ENCODE measurements around the gene DEPDC7. TPM values are rescaled to one million over a fixed set of nuclear protein-coding genes. Genes with fewer than 3 reads are reported as not detected.

DEPDC7 gene
- total and polyA plus RNA-seq, 9 of the 15 experiments (the other 6 are each of a cell fraction or from before 2014, with no cell fraction given) = 5.4 to 19.9 (median 12.0) TPM

- TF ChIP-seq, protein P1, sequence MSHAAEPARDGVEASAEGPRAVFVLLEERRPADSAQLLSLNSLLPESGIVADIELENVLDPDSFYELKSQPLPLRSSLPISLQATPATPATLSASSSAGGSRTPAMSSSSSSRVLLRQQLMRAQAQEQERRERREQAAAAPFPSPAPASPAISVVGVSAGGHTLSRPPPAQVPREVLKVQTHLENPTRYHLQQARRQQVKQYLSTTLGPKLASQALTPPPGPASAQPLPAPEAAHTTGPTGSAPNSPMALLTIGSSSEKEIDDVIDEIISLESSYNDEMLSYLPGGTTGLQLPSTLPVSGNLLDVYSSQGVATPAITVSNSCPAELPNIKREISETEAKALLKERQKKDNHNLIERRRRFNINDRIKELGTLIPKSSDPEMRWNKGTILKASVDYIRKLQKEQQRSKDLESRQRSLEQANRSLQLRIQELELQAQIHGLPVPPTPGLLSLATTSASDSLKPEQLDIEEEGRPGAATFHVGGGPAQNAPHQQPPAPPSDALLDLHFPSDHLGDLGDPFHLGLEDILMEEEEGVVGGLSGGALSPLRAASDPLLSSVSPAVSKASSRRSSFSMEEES (CRISPR knock-in tag; IDR thresholded peaks at IDR 0.05) = no peak
- TF ChIP-seq ZNF224 (CRISPR knock-in tag; IDR thresholded peaks at IDR 0.05) (no peak), SPI1 (IDR thresholded peaks at IDR 0.05; ENCODE audit: borderline replicate concordance, low read depth, low read length) (no peak)
These were observed 27.8 kb upstream of the DEPDC7 start (continued) for GRCh38 chr11:32987851-32988250.

GRCh38 chr11:32990481-32990880 lies 25.2 kb upstream of the DEPDC7 start:
- POLR2A ChIA-PET = no interaction called here
- intact Hi-C loops (cut with micrococcal nuclease) = no loop called here
- BruUV-seq (replicated peaks) = no TSS peak
- H4K20me1 ChIP-seq (replicated peaks; ENCODE audit: control insufficient read depth, insufficient read depth, low read length) = no peaks in the 10 kb centered on the region
- in situ Hi-C loops (cut with MboI) = no loop called here
- 0 out of 2 replicates have a peak, but pooled peaks cover 2% of the 10 kb centered on the region for H3K9me3 ChIP-seq (replicated peaks; ENCODE audit: control insufficient read depth, insufficient read depth, low read depth, low read length)
- peaks cover 0 to 5% of the 10 kb centered on the region in 2 experiments; a peak in 3 of 5 replicates for H3K27me3 ChIP-seq (ENCODE audit: control insufficient read depth in 2 of 2, insufficient read depth in 2 of 2, low read length in 2 of 2)
- H3K36me3 ChIP-seq (ENCODE audit: control insufficient read depth, insufficient read depth, low read length) = no peaks in the 10 kb centered on the region
- no peak overlapping the region for H3K4me2 ChIP-seq (ENCODE audit: insufficient read depth, low read length)
- CTCF ChIA-PET (ENCODE audit: low intra/inter-chr PET ratio) = no interaction called here
- no peak for DNase-seq (ENCODE audit: extremely low read depth in 1 of 4, low spot score in 3 of 4)
- H3K27ac ChIP-seq (ENCODE audit: extremely low read depth, low read depth, low read length) = no peak overlapping the region
- H3K4me3 ChIP-seq = no peak overlapping the region
- 0 out of 2 replicates have a peak, but pooled peaks have one; percentile 42 for TF ChIP-seq ZC3H11A (IDR thresholded peaks at IDR 0.05; ENCODE audit: low read depth, low read length)
- no peak for TF ChIP-seq ZNF75A (CRISPR knock-in tag; IDR thresholded peaks at IDR 0.05)
- no peak overlapping the region for H2AFZ ChIP-seq (ENCODE audit: low read depth, low read length)
- no peaks in the 10 kb centered on the region for H3K4me1 ChIP-seq (replicated peaks in 1 of 2; ENCODE audit: control insufficient read depth in 2 of 2, insufficient read depth in 2 of 2, low read length in 2 of 2)
- no peak for FAIRE-seq
- no peak for ATAC-seq
- no peaks in the 10 kb centered on the region for H3K79me2 ChIP-seq (ENCODE audit: control insufficient read depth, insufficient read depth, low read length)
- no peak overlapping the region for H3K9ac ChIP-seq (ENCODE audit: insufficient read depth in 1 of 2, low read depth in 2 of 2, low read length in 2 of 2)
- no peaks in the 10 kb centered on the region for H3K9me1 ChIP-seq (ENCODE audit: control insufficient read depth, insufficient read depth, low read length)
- 0% methylated on average over 1 of the region's 1 CpG for WGBS (ENCODE audit: insufficient coverage, low coverage, missing lambda C conversion rate)
